HepG2 (cell line): Measurements from ENCODE around the gene MOGAT3. TPM values are rescaled to one million over a fixed set of nuclear protein-coding genes. Genes with fewer than 3 reads are reported as not detected.

Source experiments
- FOXP1 ChIP-seq, 2 experiments: fragments of 450-650 bp in 1 of 2; IDR thresholded peaks; 2 replicates each; pipeline ENCODE4 v1.6.1; 2017 to 2018; ENCODE audit warnings: antibody characterized with exemption in 1 of 2
- HMG20A ChIP-seq: IDR thresholded peaks from 2 replicates; pipeline ENCODE4 v1.6.1; 2016; ENCODE audit warnings: borderline replicate concordance
- HNF4A ChIP-seq: sonication (generic); formaldehyde crosslinking; IDR thresholded peaks from 2 replicates; pipeline ENCODE4 v1.4.0; 2020; ENCODE audit warnings: missing genetic modification reagents
- MXD4 ChIP-seq: IDR thresholded peaks from 2 replicates; pipeline ENCODE4 v1.6.1; 2016; ENCODE audit warnings: mild to moderate bottlenecking, missing biosample characterization, missing genetic modification reagents
- NR3C1 ChIP-seq: sonication (generic); formaldehyde crosslinking; IDR thresholded peaks from 2 replicates; pipeline ENCODE4 v1.4.0; 2020; ENCODE audit warnings: missing genetic modification reagents
- RFX1 ChIP-seq: fragments of 450-650 bp; IDR thresholded peaks from 2 replicates; pipeline ENCODE4 v1.6.1; 2017
- SMAD3 ChIP-seq: sonication (generic); formaldehyde crosslinking; IDR thresholded peaks from 2 replicates; pipeline ENCODE4 v1.4.0; 2020; ENCODE audit warnings: missing genetic modification reagents
- TBP ChIP-seq: sonication (generic); formaldehyde crosslinking; IDR thresholded peaks from 2 replicates; pipeline ENCODE4 v1.5.0; 2020; ENCODE audit warnings: missing genetic modification reagents
- ZNF12 ChIP-seq: sonication (generic); formaldehyde crosslinking; IDR thresholded peaks from 2 replicates; pipeline ENCODE4 v1.5.0; 2020; ENCODE audit warnings: missing genetic modification reagents
- ZNF263 ChIP-seq: sonication (generic); formaldehyde crosslinking; IDR thresholded peaks from 2 replicates; pipeline ENCODE4 v1.4.0; 2020; ENCODE audit warnings: missing genetic modification reagents
- ZNF292 ChIP-seq: sonication (generic); formaldehyde crosslinking; IDR thresholded peaks from 2 replicates; pipeline ENCODE4 v1.8.1; 2022; ENCODE audit warnings: mild to moderate bottlenecking, low read depth, missing genetic modification reagents, borderline replicate concordance
- ZNF484 ChIP-seq: sonication (generic); formaldehyde crosslinking; IDR thresholded peaks from 2 replicates; pipeline ENCODE4 v1.5.1; 2020; ENCODE audit warnings: mild to moderate bottlenecking, low read depth, missing genetic modification reagents, borderline replicate concordance
- ZNF513 ChIP-seq: sonication (generic); formaldehyde crosslinking; conservative IDR thresholded peaks from 2 replicates; pipeline ENCODE4 v1.5.0; 2020; ENCODE audit warnings: missing genetic modification reagents
- ZNF652 ChIP-seq: IDR thresholded peaks from 2 replicates; pipeline ENCODE4 v1.6.1; 2016; ENCODE audit warnings: low read depth, borderline replicate concordance
- ZNF777 ChIP-seq: sonication (generic); formaldehyde crosslinking; IDR thresholded peaks from 2 replicates; pipeline ENCODE4 v1.4.0; 2020; ENCODE audit warnings: missing genetic modification reagents
- ZNF788 ChIP-seq: sonication (generic); formaldehyde crosslinking; IDR thresholded peaks from 2 replicates; pipeline ENCODE4 v1.5.0; 2020; ENCODE audit warnings: mild to moderate bottlenecking, missing genetic modification reagents, borderline replicate concordance
- polyA plus RNA-seq, 8 experiments: library from polyadenylated mRNA; depleted of rRNA in 3 of 8; stranded (reverse) in 7 of 8; unstranded in 1 of 8; fragments of >200 nt; fragmentation: Illumina TruSeq in 4 of 8; extraction: Trizol in 4 of 8; gene quantifications; 2 replicates each; pipeline versions ENCODE4 v1.2.1 to v1.2.3, GENCODE V29; 2011 to 2016; ENCODE audit warnings: low read depth in 4 of 8, missing spikeins in 1 of 8, mixed read lengths in 1 of 8; ENCODE audit not compliant: insufficient read depth in 1 of 8
- total RNA-seq, 5 experiments: library from RNA; depleted of rRNA; stranded (reverse); fragments of >200 nt; fragmentation: Illumina TruSeq; extraction: Trizol; gene quantifications; 2 replicates each; pipeline ENCODE4 v1.2.3, GENCODE V29; 2016; ENCODE audit warnings: low read depth in 1 of 5
- TF ChIP-seq, protein P1 (sequence below): sonication (generic); formaldehyde crosslinking; IDR thresholded peaks from 2 replicates; pipeline ENCODE4 v1.4.0; 2020; ENCODE audit warnings: missing genetic modification reagents
- TF ChIP-seq, protein P2 (sequence below): sonication (generic); formaldehyde crosslinking; IDR thresholded peaks from 2 replicates; pipeline ENCODE4 v1.8.0; 2022; ENCODE audit warnings: missing genetic modification reagents, low read depth, mild to moderate bottlenecking, borderline replicate concordance
- TF ChIP-seq, protein P3 (sequence below): IDR thresholded peaks from 2 replicates; pipeline ENCODE4 v1.6.1; 2016; ENCODE audit warnings: low read depth, missing genetic modification reagents, missing compliant biosample characterization
- TF ChIP-seq, protein P4 (sequence below): sonication (generic); formaldehyde crosslinking; IDR thresholded peaks from 2 replicates; pipeline ENCODE4 v1.5.1; 2020; ENCODE audit warnings: mild to moderate bottlenecking, moderate library complexity, missing genetic modification reagents

The MOGAT3 gene
- total and polyA plus RNA-seq, 2 of the 13 experiments (the other 11 are each of a cell fraction or from before 2014, with no cell fraction given) = 22.5 to 30.5 TPM

DNA sequence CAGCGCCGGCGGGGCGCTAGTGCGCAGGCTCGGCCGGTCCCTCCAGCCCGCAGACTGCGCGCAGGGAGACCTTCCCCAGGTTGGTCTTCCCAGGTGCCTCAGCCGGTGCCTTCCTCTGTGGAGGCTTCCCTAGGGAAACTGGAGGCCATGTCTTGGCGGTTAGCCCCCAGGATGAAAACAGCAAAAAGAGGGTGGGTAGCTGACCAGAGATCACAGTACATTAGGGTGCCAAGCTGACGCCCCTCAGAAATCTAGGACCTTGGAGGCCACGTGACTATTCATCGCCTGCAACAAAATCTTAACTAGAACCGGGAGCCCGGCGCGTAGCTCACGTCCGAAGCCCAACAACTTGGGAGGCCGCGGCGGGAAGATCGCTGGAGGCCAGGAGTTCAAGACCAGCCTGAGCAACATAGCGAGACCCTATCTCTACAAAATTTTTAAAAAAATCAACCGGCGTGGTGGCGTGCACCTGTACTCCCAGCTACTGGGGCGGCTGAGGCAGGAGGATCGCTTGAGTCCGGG lies 44.4 kb upstream of the MOGAT3 start (continued):
- no peak for TF ChIP-seq ZNF484
- no peak for TF ChIP-seq ZNF12 (CRISPR knock-in tag)
- no peak for TF ChIP-seq ZNF292 (CRISPR knock-in tag)
- TF ChIP-seq, protein P1, sequence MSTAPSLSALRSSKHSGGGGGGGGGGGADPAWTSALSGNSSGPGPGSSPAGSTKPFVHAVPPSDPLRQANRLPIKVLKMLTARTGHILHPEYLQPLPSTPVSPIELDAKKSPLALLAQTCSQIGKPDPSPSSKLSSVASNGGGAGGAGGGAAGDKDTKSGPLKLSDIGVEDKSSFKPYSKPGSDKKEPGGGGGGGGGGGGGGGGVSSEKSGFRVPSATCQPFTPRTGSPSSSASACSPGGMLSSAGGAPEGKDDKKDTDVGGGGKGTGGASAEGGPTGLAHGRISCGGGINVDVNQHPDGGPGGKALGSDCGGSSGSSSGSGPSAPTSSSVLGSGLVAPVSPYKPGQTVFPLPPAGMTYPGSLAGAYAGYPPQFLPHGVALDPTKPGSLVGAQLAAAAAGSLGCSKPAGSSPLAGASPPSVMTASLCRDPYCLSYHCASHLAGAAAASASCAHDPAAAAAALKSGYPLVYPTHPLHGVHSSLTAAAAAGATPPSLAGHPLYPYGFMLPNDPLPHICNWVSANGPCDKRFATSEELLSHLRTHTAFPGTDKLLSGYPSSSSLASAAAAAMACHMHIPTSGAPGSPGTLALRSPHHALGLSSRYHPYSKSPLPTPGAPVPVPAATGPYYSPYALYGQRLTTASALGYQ (CRISPR knock-in tag) = 0 out of 2 replicates have a peak, but pooled peaks have one; percentile 9
- no peak for TF ChIP-seq ZNF652 (CRISPR knock-in tag)
- TF ChIP-seq, protein P2, sequence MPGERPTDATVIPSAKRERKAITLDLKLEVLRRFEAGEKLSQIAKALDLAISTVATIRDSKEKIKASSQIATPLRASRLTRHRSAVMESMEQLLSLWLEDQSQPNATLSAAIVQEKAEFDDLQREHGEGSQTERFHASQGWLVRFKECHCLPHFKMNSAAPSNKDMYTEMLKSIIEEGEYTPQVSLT (CRISPR knock-in tag) = no peak
- TF ChIP-seq FOXP1 (IDR thresholded peaks at IDR 0.05) = no peak
- TF ChIP-seq FOXP1 (CRISPR knock-in tag; IDR thresholded peaks at IDR 0.05) = no peak
- TF ChIP-seq NR3C1 (CRISPR knock-in tag) = no peak
- TF ChIP-seq, protein P3, sequence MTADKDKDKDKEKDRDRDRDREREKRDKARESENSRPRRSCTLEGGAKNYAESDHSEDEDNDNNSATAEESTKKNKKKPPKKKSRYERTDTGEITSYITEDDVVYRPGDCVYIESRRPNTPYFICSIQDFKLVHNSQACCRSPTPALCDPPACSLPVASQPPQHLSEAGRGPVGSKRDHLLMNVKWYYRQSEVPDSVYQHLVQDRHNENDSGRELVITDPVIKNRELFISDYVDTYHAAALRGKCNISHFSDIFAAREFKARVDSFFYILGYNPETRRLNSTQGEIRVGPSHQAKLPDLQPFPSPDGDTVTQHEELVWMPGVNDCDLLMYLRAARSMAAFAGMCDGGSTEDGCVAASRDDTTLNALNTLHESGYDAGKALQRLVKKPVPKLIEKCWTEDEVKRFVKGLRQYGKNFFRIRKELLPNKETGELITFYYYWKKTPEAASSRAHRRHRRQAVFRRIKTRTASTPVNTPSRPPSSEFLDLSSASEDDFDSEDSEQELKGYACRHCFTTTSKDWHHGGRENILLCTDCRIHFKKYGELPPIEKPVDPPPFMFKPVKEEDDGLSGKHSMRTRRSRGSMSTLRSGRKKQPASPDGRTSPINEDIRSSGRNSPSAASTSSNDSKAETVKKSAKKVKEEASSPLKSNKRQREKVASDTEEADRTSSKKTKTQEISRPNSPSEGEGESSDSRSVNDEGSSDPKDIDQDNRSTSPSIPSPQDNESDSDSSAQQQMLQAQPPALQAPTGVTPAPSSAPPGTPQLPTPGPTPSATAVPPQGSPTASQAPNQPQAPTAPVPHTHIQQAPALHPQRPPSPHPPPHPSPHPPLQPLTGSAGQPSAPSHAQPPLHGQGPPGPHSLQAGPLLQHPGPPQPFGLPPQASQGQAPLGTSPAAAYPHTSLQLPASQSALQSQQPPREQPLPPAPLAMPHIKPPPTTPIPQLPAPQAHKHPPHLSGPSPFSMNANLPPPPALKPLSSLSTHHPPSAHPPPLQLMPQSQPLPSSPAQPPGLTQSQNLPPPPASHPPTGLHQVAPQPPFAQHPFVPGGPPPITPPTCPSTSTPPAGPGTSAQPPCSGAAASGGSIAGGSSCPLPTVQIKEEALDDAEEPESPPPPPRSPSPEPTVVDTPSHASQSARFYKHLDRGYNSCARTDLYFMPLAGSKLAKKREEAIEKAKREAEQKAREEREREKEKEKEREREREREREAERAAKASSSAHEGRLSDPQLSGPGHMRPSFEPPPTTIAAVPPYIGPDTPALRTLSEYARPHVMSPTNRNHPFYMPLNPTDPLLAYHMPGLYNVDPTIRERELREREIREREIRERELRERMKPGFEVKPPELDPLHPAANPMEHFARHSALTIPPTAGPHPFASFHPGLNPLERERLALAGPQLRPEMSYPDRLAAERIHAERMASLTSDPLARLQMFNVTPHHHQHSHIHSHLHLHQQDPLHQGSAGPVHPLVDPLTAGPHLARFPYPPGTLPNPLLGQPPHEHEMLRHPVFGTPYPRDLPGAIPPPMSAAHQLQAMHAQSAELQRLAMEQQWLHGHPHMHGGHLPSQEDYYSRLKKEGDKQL (CRISPR knock-in tag) = no peak
- no peak; the same call in 1 of the 2 replicates for TF ChIP-seq MXD4 (CRISPR knock-in tag)
- no peak for TF ChIP-seq HMG20A (CRISPR knock-in tag)
- no peak for TF ChIP-seq TBP (CRISPR knock-in tag)
- TF ChIP-seq ZNF777 (CRISPR knock-in tag) = 0 out of 2 replicates have a peak, but pooled peaks have one; percentile 22
- no peak for TF ChIP-seq ZNF513 (CRISPR knock-in tag)
- TF ChIP-seq ZNF263 = 0 out of 2 replicates have a peak, but pooled peaks have one; percentile 4
- no peak for TF ChIP-seq SMAD3 (CRISPR knock-in tag)
- TF ChIP-seq RFX1 = no peak
- TF ChIP-seq HNF4A (CRISPR knock-in tag) = no peak
- TF ChIP-seq ZNF788 (CRISPR knock-in tag) = no peak
- TF ChIP-seq, protein P4, sequence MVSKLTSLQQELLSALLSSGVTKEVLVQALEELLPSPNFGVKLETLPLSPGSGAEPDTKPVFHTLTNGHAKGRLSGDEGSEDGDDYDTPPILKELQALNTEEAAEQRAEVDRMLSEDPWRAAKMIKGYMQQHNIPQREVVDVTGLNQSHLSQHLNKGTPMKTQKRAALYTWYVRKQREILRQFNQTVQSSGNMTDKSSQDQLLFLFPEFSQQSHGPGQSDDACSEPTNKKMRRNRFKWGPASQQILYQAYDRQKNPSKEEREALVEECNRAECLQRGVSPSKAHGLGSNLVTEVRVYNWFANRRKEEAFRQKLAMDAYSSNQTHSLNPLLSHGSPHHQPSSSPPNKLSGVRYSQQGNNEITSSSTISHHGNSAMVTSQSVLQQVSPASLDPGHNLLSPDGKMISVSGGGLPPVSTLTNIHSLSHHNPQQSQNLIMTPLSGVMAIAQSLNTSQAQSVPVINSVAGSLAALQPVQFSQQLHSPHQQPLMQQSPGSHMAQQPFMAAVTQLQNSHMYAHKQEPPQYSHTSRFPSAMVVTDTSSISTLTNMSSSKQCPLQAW (CRISPR knock-in tag) = no peak
